Activated gamma-delta T cell treated with Interleukin-2 at 50 U/mL for 16 hours (primary cell): Measurements from ENCODE around the gene SIKE1.
"Not testable (repeated sequence)": the region's sequence is repeated elsewhere in the genome, so short reads cannot be mapped to it uniquely, and the experiment has no call there.

Experiments used
- DNase-seq: peaks from one replicate; pipeline ENCODE4 v3.0.0-alpha.2; 2020

Gene SIKE1

GRCh38 chr1:114755006-114755931 lies 25.2 kb downstream of the SIKE1 start:
- no peak for DNase-seq

DNA sequence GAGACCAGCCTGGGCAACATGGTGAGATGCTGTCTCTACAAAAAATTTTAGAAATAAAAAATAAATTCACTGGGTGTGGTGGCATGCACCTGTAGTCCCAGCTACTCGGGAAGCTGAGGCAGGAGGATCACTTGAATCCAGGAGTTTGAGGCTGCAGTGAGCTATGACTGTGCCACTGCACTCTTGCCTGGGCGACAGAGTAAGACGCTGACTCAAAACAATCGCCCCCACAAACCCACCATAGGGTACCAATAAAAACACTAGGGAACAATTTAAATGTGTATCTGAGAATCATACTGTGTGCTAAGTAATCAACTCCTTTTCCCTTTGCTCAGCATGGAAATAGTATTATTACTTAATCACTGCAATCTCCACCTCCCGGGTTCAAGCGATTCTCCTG lies 26.8 kb downstream of the SIKE1 start:
- DNase-seq: not testable (repeated sequence)

GRCh38 chr1:114753143-114753542 lies 27.3 kb downstream of the SIKE1 start:
- DNase-seq: no peak

DNA sequence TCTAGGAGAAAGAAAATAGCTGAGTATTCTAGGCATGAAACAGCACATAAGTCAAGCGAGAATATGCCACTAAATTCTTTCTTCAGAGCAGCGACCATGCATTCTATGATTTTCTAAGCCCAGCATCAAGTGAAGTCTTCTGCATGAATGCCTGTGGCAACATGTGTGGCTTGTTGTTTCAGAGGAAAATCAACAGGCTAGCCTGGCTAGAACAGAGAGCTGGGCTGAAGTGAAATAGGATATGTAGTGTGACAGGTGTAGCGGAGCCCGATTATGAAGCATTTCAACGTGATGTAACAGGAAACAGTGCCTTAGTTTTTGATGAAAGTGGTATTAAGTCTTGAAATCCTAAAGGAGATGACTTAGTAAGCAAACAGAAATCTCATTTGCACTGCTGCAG lies 29.7 kb downstream of the SIKE1 start:
- DNase-seq: no peak

DNA sequence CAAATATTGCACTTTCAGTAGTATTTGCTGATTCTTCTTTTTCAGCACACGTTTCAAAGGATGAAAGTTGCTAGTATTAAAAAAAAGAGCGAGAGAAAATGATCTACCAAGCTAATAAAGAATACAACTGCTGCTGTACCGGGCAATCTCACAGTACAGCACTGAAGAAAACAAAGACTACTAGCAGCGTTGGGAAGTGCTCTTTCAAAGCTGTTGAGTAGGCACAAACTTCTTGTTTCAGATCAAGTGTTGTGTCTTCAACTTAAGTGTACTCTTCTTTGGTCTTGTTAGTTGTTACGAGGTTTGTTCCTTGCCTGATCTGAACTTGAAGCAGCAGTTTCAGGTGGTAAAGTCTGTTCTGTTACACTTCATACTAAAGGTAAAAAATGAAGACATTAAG lies 30.6 kb downstream of the SIKE1 start:
- no peak for DNase-seq

GRCh38 chr1:114746450-114747121 lies 33.9 kb downstream of the SIKE1 start:
- no peak for DNase-seq

DNA sequence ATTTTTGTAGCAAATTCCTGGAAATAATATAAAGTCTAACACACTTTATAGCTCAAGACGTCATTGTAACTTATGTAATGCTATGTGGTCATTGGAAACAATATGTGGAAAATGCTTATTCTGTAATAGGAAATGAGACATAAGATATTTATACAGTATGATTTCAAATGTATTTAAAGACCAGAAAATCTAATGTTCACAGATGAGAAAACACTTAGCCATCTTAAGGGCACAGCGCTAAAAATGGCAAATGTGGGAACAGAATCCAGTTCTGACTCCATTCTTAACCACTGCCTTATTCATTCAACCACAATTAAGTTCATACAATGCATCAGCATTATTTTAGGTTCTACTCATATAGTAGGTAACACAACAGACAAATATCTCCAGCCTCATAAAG lies 35.2 kb downstream of the SIKE1 start:
- DNase-seq: no peak

- no peak for DNase-seq
Observed at GRCh38 chr1:114741963-114742746, 38.3 kb downstream of the SIKE1 start.

DNA sequence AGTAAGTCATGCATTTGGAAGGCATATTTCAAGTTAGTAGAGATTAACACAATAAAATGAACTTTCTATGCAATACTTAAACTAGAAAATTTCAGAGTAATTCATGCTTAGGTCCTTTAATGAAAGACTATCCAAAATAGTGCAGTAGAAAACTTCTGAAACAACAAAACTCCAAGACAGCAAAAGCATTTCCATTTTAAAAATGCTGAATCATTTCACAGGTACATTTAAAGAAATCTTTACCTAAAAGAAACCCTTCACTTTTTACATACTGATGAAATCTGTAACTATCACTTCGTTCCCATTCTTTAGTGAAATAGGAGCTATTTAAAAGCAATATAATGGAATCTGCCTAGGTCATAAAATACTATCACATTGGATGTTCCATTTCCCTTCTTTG lies 40.2 kb downstream of the SIKE1 start:
- no peak for DNase-seq

GRCh38 chr1:114737314-114737849 lies 43.1 kb downstream of the SIKE1 start:
- no peak for DNase-seq

- DNase-seq: no peak
Observed at GRCh38 chr1:114735479-114735878, 45.0 kb downstream of the SIKE1 start.

DNA sequence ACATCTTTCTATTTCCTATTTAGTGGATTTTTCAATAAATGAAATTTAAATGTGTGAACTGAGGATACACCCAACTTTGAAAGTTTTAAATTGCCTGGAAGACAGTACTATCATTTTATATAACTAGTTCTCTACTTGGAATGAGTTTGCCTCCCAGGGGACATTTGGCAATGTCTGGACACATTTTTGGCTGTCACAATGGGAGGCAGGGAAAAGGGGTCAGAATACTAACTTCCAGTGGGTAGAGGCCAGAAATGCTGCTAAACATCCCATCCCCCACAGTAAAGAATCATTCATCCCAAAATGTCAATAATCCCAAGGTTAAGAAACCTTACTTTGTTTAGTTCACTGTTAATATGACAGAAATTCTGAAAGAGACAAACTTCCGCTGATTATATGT lies 50.7 kb downstream of the SIKE1 start:
- no peak for DNase-seq

DNA sequence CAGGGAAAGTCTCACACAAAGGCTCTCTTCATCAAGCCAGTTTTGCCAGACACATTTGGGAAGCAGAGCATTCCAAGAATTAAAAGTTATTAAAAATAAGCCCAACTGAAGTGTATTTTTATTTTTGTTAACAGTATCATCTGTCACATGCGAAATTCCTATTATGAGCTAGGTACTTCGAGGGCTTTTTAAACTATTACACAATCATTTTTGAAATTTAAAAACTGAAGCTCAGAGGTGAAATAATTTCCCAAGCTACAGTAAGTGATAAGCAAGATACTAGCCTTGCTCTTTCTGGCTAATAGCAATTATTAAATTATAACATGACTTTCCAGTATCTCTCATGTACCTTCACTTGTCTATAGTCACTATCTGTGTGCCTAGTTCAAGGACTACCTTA lies 51.9 kb downstream of the SIKE1 start:
- no peak for DNase-seq

DNA sequence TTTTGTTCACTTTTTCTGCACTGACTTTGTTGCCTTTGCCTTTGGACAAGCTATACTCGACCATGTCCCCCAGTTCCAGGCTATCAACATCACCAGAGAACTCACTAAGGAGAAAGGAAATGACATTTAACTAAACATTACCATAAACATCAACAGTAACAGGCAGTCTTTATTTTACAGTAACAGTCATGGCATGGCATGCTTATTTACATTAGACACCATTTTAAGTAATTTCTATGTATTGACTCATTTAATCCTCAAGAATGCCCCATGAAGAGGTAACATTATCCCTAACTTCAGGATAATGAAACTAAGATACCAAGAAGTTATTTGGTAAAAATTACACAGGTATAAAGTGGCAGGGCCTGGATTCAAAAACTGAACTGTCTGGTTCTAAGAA lies 55.3 kb downstream of the SIKE1 start:
- DNase-seq: no peak

DNA sequence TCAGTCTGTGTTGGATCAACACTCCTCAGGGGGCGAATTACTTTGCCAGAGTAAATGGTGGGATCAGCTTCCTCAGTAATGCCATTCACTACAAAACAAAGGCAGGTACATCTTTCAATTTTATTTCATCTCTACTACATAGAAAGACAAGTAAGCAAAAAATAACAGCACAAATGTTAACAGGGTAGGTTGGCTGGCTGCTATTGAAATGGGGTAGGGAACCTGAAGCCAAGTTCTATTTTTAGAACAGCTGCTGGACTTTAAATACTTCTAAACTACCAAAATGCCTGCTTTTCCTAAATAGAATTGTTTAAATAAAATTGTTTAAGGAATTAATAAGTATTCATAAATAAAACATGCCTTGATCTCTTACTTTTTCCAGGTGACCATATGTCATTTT lies 56.6 kb downstream of the SIKE1 start:
- no peak for DNase-seq

DNA sequence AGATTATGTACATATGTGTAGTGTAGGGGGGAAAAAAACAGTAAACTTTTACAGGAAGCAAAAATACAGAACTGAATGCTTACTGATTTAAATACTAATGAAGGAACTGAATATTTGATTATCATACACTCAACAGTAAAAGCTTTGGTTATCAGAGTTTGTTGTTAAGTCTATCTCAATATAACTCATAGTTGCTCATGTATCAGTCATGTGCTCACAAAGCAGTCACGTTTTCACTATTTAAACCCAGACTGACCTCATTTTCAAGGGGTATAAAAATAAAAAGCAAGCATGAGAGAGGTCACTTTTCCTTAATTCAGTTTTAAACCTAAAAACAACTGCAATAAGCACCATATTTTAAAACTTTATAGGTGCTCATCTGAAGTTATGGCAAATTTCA lies 57.0 kb downstream of the SIKE1 start:
- DNase-seq: no peak

- no peak for DNase-seq
Observed at GRCh38 chr1:114720492-114720891, 60.0 kb downstream of the SIKE1 start.
